SK-N-SH (cell line): ENCODE results near the gene SLC25A46.

Source experiments
- RXRA ChIP-seq: IDR thresholded peaks from 2 replicates; pipeline ENCODE4 v1.4.0; 2012; ENCODE audit warnings: low read depth, mild to moderate bottlenecking, borderline replicate concordance
- SIN3A ChIP-seq: IDR thresholded peaks from 2 replicates; pipeline ENCODE4 v1.6.1; 2012; ENCODE audit warnings: low read depth, mild to moderate bottlenecking, low read length, moderate library complexity, borderline replicate concordance
- TF ChIP-seq, protein P1 (sequence below): fragments of 200-600 bp; sonication (generic); IDR thresholded peaks from 2 replicates; pipeline ENCODE4 v1.6.1; 2017; ENCODE audit warnings: antibody characterized with exemption, mild to moderate bottlenecking, moderate library complexity

DNA sequence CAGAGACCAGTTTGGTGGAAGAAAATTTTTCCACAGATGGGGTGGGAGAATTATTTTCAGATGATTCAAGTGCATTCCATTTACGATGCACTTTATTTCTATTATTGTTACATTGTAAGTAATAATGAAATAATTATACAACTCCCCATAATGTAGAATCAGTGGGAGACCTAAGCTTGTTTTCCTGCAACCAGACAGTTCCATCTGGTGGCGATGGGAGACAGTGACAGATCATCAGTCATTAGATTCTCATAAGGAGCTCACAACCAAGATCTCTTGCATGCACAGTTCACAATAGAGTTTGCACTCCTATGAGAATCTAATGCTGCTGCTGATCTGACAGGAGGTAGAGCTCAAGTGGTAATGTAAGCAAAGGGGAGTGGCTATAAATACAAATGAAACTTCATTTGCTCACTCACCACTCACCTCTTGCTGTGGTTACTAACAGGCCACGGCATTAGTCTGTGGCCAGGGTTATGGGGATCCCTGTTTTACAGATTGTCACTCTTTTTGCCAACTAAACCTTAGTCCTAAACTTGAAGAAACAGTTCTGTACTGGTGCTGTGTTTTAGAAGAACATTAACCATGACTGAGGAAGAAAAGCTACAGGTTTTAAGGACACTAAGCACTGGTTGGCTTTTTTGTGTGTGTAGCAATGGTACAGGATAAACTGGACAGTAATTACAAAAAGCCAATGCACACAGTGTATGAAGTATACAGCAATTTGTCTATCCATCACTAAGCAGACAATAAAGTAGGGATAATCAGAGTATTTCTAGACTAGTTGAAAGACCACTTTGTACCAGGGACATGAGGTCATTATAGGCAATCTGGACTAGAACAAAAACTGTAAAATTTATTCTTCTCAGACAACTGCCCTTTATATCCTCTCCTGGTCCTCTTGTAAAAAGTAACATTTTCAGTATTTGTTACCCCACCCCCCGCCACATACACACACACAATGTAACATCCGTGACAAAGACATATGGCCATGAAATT is 22.3 kb upstream of the SLC25A46 start:
- no peak for TF ChIP-seq SIN3A
- TF ChIP-seq, protein P1, sequence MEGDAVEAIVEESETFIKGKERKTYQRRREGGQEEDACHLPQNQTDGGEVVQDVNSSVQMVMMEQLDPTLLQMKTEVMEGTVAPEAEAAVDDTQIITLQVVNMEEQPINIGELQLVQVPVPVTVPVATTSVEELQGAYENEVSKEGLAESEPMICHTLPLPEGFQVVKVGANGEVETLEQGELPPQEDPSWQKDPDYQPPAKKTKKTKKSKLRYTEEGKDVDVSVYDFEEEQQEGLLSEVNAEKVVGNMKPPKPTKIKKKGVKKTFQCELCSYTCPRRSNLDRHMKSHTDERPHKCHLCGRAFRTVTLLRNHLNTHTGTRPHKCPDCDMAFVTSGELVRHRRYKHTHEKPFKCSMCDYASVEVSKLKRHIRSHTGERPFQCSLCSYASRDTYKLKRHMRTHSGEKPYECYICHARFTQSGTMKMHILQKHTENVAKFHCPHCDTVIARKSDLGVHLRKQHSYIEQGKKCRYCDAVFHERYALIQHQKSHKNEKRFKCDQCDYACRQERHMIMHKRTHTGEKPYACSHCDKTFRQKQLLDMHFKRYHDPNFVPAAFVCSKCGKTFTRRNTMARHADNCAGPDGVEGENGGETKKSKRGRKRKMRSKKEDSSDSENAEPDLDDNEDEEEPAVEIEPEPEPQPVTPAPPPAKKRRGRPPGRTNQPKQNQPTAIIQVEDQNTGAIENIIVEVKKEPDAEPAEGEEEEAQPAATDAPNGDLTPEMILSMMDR: no peak
- TF ChIP-seq RXRA: no peak
